B cell (primary cell): ENCODE data around the gene TRIP13. TPM values are rescaled to one million over a fixed set of nuclear protein-coding genes. Genes with fewer than 3 reads are reported as not detected.

ENCODE experiments used
- ATAC-seq: fragments of 200-7000 bp; cut with Tn5 transposase; one replicate; pipeline ENCODE4 v1.10.0; 2021; ENCODE audit warnings: low read depth, mild to moderate bottlenecking, moderate number of reproducible peaks, moderate library complexity
- CTCF ChIA-PET: fragments of 350-600 bp; sonication (Branson Sonifier 250); formaldehyde crosslinking; loops from one replicate; lab custom pipeline; 2021; ENCODE audit warnings: antibody characterized with exemption, inconsistent platforms; lab: Charles Lee
- POLR2A ChIA-PET: fragments of 350-600 bp; sonication (Branson Sonifier 250); formaldehyde crosslinking; loops from one replicate; lab custom pipeline; 2021; ENCODE audit warnings: antibody characterized with exemption; lab: Charles Lee
- DNase-seq: peaks from one replicate; pipeline ENCODE4 v3.0.0; 2013
- H2AFZ ChIP-seq: 2 replicates; pipeline ENCODE4 v1.6.1; 2012; ENCODE audit warnings: mild to moderate bottlenecking, low read depth, low read length; ENCODE audit not compliant: insufficient read depth, poor library complexity, severe bottlenecking
- H3K27ac ChIP-seq, 2 donors: 1 replicate in 1 of 2; 2 replicates in 1 of 2; pipeline ENCODE4 v1.5.1; 2012 to 2013; ENCODE audit warnings: low read length in 2 of 2, mild to moderate bottlenecking in 2 of 2, moderate library complexity in 1 of 2
- H3K27me3 ChIP-seq, 4 experiments: fragments of 200-600 bp in 1 of 4; sonication (generic) in 1 of 4; replicated peaks in 1 of 4; 1 replicate in 2 of 4; 2 replicates in 2 of 4; pipeline versions ENCODE4 v1.6.1 to v1.7.0; 2013 to 2016; ENCODE audit warnings: low read length in 3 of 4, mild to moderate bottlenecking in 2 of 4, mixed read lengths in 1 of 4, moderate library complexity in 1 of 4; ENCODE audit not compliant: insufficient read depth in 4 of 4, control insufficient read depth in 3 of 4; ENCODE audit errors: control extremely low read depth in 1 of 4
- H3K36me3 ChIP-seq, 2 experiments: replicated peaks in 1 of 2; 1 replicate in 1 of 2; 2 replicates in 1 of 2; pipeline versions ENCODE4 v1.6.1 to v1.7.1; 2013; ENCODE audit warnings: low read length in 1 of 2; ENCODE audit not compliant: insufficient read depth in 2 of 2, control insufficient read depth in 1 of 2; ENCODE audit errors: control extremely low read depth in 1 of 2, extremely low read depth in 1 of 2
- H3K4me1 ChIP-seq, 2 donors: fragments of 200-600 bp in 1 of 2; sonication (generic) in 1 of 2; 1 replicate in 1 of 2; 2 replicates in 1 of 2; pipeline versions ENCODE4 v1.5.1 to v1.6.1; 2013 to 2017; ENCODE audit warnings: low read length in 2 of 2; ENCODE audit not compliant: control insufficient read depth in 2 of 2, insufficient read depth in 2 of 2
- H3K4me2 ChIP-seq: replicated peaks from 2 replicates; pipeline ENCODE3; 2012; ENCODE audit warnings: mild to moderate bottlenecking, low read depth, low read length; ENCODE audit not compliant: poor library complexity, severe bottlenecking
- H3K4me3 ChIP-seq, 5 experiments: fragments of 200-600 bp in 1 of 5; sonication (generic) in 1 of 5; 1 replicate in 3 of 5; 2 replicates in 2 of 5; pipeline versions ENCODE4 v1.5.1 to v1.7.0; 2011 to 2016; ENCODE audit warnings: low read length in 4 of 5, mild to moderate bottlenecking in 4 of 5, low read depth in 2 of 5, control low read depth in 1 of 5, moderate library complexity in 1 of 5; ENCODE audit not compliant: insufficient read depth in 1 of 5; ENCODE audit errors: control extremely low read depth in 1 of 5, extremely low read depth in 1 of 5
- H3K79me2 ChIP-seq: fragments of 200-600 bp; sonication (generic); one replicate; pipeline ENCODE4 v1.6.0; 2016; ENCODE audit warnings: low read length; ENCODE audit not compliant: control insufficient read depth, insufficient read depth
- H3K9ac ChIP-seq: fragments of 200-600 bp; sonication (generic); 2 replicates; pipeline ENCODE4 v1.6.1; 2017; ENCODE audit warnings: mild to moderate bottlenecking, low read length, moderate library complexity
- H3K9me3 ChIP-seq, 3 donors: one replicate each; pipeline versions ENCODE4 v1.6.1 to v1.7.1; 2013; ENCODE audit warnings: low read length in 2 of 3; ENCODE audit not compliant: control insufficient read depth in 2 of 3, insufficient read depth in 1 of 3; ENCODE audit errors: control extremely low read depth in 1 of 3
- H4K20me1 ChIP-seq: 2 replicates; pipeline ENCODE4 v1.6.0; 2012; ENCODE audit warnings: mild to moderate bottlenecking, low read length; ENCODE audit not compliant: insufficient read depth, control insufficient read depth, poor library complexity, severe bottlenecking
- H3K27ac Mint-ChIP-seq: one replicate; pipeline ENCODE4 v1.8.0; 2021; ENCODE audit warnings: mixed read lengths
- H3K27me3 Mint-ChIP-seq: one replicate; pipeline ENCODE4 v1.8.0; 2021; ENCODE audit warnings: mixed read lengths
- H3K4me1 Mint-ChIP-seq: one replicate; pipeline ENCODE4 v1.8.0; 2021; ENCODE audit warnings: mixed read lengths
- H3K4me3 Mint-ChIP-seq: one replicate; pipeline ENCODE4 v1.8.0; 2021; ENCODE audit warnings: mixed read lengths
- H3K9me3 Mint-ChIP-seq: one replicate; pipeline ENCODE4 v1.8.0; 2022; ENCODE audit warnings: mixed read lengths; ENCODE audit not compliant: insufficient read depth
- CTCF ChIP-seq: fragments of 200-600 bp; IDR thresholded peaks from one replicate; pipeline ENCODE4 v1.8.0; 2022; ENCODE audit warnings: antibody characterized with exemption, mild to moderate bottlenecking
- EZH2 ChIP-seq: IDR thresholded peaks from 2 replicates; pipeline ENCODE4 v1.6.1; 2012; ENCODE audit warnings: borderline replicate concordance, low read depth, mild to moderate bottlenecking, moderate library complexity, low read length; ENCODE audit not compliant: insufficient read depth, poor library complexity, severe bottlenecking
- WGBS: methylation state at CpG from one replicate; pipeline ENCODE4 v1.1.5; 2013; ENCODE audit warnings: missing lambda C conversion rate; ENCODE audit not compliant: insufficient coverage; 5-methylcytosine and 5-hydroxymethylcytosine counted together
- intact Hi-C: fragments of 100-400 bp; cut with micrococcal nuclease; formaldehyde crosslinking; loops from one replicate; pipeline ENCODE4 v1.10.0; 2022
- polyA plus RNA-seq: library from polyadenylated mRNA; depleted of rRNA; stranded (reverse); fragments of >200 nt; gene quantifications from 2 replicates; pipeline ENCODE4 v1.2.3, GENCODE V29; 2012
- total RNA-seq, 2 donors: library from RNA; stranded (reverse); fragments of 120-200 nt in 1 of 2; gene quantifications; 1 replicate in 1 of 2; 2 replicates in 1 of 2; pipeline versions ENCODE4 v1.2.3 to v1.2.4, GENCODE V29; 2013 to 2022

Gene TRIP13
- total and polyA plus RNA-seq, 2 donors (not counting 1 experiment from before 2014, with no cell fraction given), result 0.63 to 1.1 TPM

GRCh38 chr5:962386-962785, 69.7 kb downstream of the TRIP13 start:
- Mint-ChIP-seq H3K9me3 (no peaks in the 10 kb centered on the region), H3K27ac (no peak overlapping the region), H3K27me3 (peaks cover 58% of the 10 kb centered on the region), H3K4me1 (peaks cover 10% of the 10 kb centered on the region), H3K4me3 (no peak overlapping the region)
- peaks cover 0 to 9% (median 0%) of the 10 kb centered on the region in 3 donors for H3K9me3 ChIP-seq
- WGBS, result 93% methylated on average over 15 of the region's 15 CpGs
- no peaks in the 10 kb centered on the region for H4K20me1 ChIP-seq
- no peak overlapping the region for H3K4me3 ChIP-seq
- CTCF ChIA-PET, result no interaction called here
- no peak overlapping the region for H3K9ac ChIP-seq
- no peak for TF ChIP-seq EZH2
- no peak for TF ChIP-seq CTCF
- H3K27ac ChIP-seq, result no peak overlapping the region
- peaks cover 0 to 8% of the 10 kb centered on the region in 2 donors for H3K4me1 ChIP-seq
- DNase-seq, result no peak
- intact Hi-C loops, result no loop called here
- no peak overlapping the region for H3K4me2 ChIP-seq
- H2AFZ ChIP-seq, result no peak overlapping the region
- POLR2A ChIA-PET, result no interaction called here
- H3K27me3 ChIP-seq, result peaks cover 0 to 62% (median 5%) of the 10 kb centered on the region in 4 experiments
- H3K79me2 ChIP-seq, result no peaks in the 10 kb centered on the region
- no peaks in the 10 kb centered on the region for H3K36me3 ChIP-seq
- ATAC-seq, result no peak

GRCh38 chr5:962801-963200, 70.1 kb downstream of the TRIP13 start:
- Mint-ChIP-seq H3K9me3 (no peaks in the 10 kb centered on the region), H3K4me1 (peaks cover 10% of the 10 kb centered on the region), H3K27ac (no peak overlapping the region), H3K4me3 (no peak overlapping the region), H3K27me3 (peaks cover 58% of the 10 kb centered on the region)
- no peak overlapping the region for H3K9ac ChIP-seq
- 96% methylated on average over 12 of the region's 12 CpGs for WGBS
- intact Hi-C loops, result no loop called here
- H3K4me2 ChIP-seq, result no peak overlapping the region
- CTCF ChIA-PET, result no interaction called here
- peaks cover 0 to 8% of the 10 kb centered on the region in 2 donors for H3K4me1 ChIP-seq
- peaks cover 0 to 64% (median 8%) of the 10 kb centered on the region in 4 experiments for H3K27me3 ChIP-seq
- H3K36me3 ChIP-seq, result no peaks in the 10 kb centered on the region
- ATAC-seq (no peak), DNase-seq (no peak)
- H4K20me1 ChIP-seq, result no peaks in the 10 kb centered on the region
- TF ChIP-seq EZH2 (no peak), CTCF (no peak)
- peaks cover 0 to 9% (median 0%) of the 10 kb centered on the region in 3 donors for H3K9me3 ChIP-seq
- H3K27ac ChIP-seq, result no peak overlapping the region
- no peak overlapping the region for H2AFZ ChIP-seq
- H3K4me3 ChIP-seq, result no peak overlapping the region
- POLR2A ChIA-PET, result no interaction called here
- H3K79me2 ChIP-seq, result no peaks in the 10 kb centered on the region
